Common myeloid progenitor, CD34-positive (primary cell): Measurements from ENCODE around the gene NOTCH3.

Experiments used
- CTCF ChIA-PET: fragments of 350-600 bp; sonication (Branson Sonifier 250); formaldehyde crosslinking; loops from one replicate; lab custom pipeline; 2021; ENCODE audit warnings: antibody characterized with exemption; lab: Charles Lee
- POLR2A ChIA-PET: fragments of 350-600 bp; sonication (Branson Sonifier 250); formaldehyde crosslinking; loops from one replicate; lab custom pipeline; 2021; ENCODE audit warnings: antibody characterized with exemption; lab: Charles Lee
- DNase-seq, 3 donors: peaks; one replicate each; pipeline versions ENCODE4 v3.0.0 to v3.0.0-alpha.2; 2013
- H3K27ac ChIP-seq, 2 experiments: 1 replicate in 1 of 2; 2 replicates in 1 of 2; pipeline ENCODE4 v1.7.0; 2013; ENCODE audit warnings: inconsistent platforms in 2 of 2, low read length in 2 of 2, mild to moderate bottlenecking in 2 of 2, low read depth in 1 of 2, moderate library complexity in 1 of 2; ENCODE audit not compliant: severe bottlenecking in 2 of 2, insufficient read depth in 1 of 2, poor library complexity in 1 of 2
- H3K27me3 ChIP-seq, 5 experiments: replicated peaks in 2 of 5; 1 replicate in 3 of 5; 2 replicates in 2 of 5; pipeline versions ENCODE4 v1.6.1 to v1.7.0; 2013; ENCODE audit warnings: low read length in 4 of 5, mild to moderate bottlenecking in 2 of 5, moderate library complexity in 2 of 5, inconsistent platforms in 1 of 5; ENCODE audit not compliant: insufficient read depth in 5 of 5, control insufficient read depth in 4 of 5
- H3K36me3 ChIP-seq, 4 experiments: 1 replicate in 2 of 4; 2 replicates in 2 of 4; pipeline versions ENCODE4 v1.6.1 to v1.7.0; 2013; ENCODE audit warnings: low read length in 3 of 4, control low read depth in 1 of 4, mild to moderate bottlenecking in 1 of 4; ENCODE audit not compliant: control insufficient read depth in 4 of 4, insufficient read depth in 4 of 4
- H3K4me1 ChIP-seq, 4 experiments: 1 replicate in 3 of 4; 2 replicates in 1 of 4; pipeline versions ENCODE4 v1.6.1 to v1.7.1; 2013; ENCODE audit warnings: low read length in 3 of 4, mild to moderate bottlenecking in 3 of 4, control low read depth in 1 of 4, inconsistent platforms in 1 of 4, moderate library complexity in 1 of 4; ENCODE audit not compliant: control insufficient read depth in 4 of 4, insufficient read depth in 4 of 4; ENCODE audit errors: control extremely low read depth in 1 of 4
- H3K4me3 ChIP-seq, 7 experiments: 1 replicate in 4 of 7; 2 replicates in 3 of 7; pipeline versions ENCODE4 v1.5.1 to v1.7.0; 2013; ENCODE audit warnings: mild to moderate bottlenecking in 7 of 7, low read length in 6 of 7, moderate library complexity in 6 of 7, inconsistent platforms in 2 of 7, low read depth in 2 of 7, control low read depth in 1 of 7; ENCODE audit not compliant: insufficient read depth in 4 of 7, control insufficient read depth in 1 of 7; ENCODE audit errors: extremely low read depth in 1 of 7
- H3K9me3 ChIP-seq, 5 experiments: 1 replicate in 4 of 5; 2 replicates in 1 of 5; pipeline versions ENCODE4 v1.6.1 to v1.7.1; 2013; ENCODE audit warnings: low read length in 4 of 5, mild to moderate bottlenecking in 2 of 5, inconsistent platforms in 1 of 5, low read depth in 1 of 5, moderate library complexity in 1 of 5; ENCODE audit not compliant: control insufficient read depth in 4 of 5, insufficient read depth in 2 of 5; ENCODE audit errors: control extremely low read depth in 1 of 5
- WGBS: methylation state at CpG from one replicate; pipeline ENCODE4 v1.1.5; 2013; ENCODE audit not compliant: insufficient coverage; 5-methylcytosine and 5-hydroxymethylcytosine counted together

NOTCH3 gene

GRCh38 chr19:15177269-15178116 lies 23.3 kb downstream of the NOTCH3 start:
- peaks cover 0 to 10% (median 4%) of the 10 kb centered on the region in 5 experiments for H3K27me3 ChIP-seq
- no peak overlapping the region for H3K27ac ChIP-seq
- POLR2A ChIA-PET = no interaction called here
- no peaks in the 10 kb centered on the region for H3K36me3 ChIP-seq
- H3K9me3 ChIP-seq = no peaks in the 10 kb centered on the region
- H3K4me1 ChIP-seq = peaks cover 0 to 15% (median 8%) of the 10 kb centered on the region in 4 experiments
- WGBS = 3% methylated on average over 89 of the region's 92 CpGs
- CTCF ChIA-PET = interaction anchor here (1.0 to 3.7 kb wide), 6 partner anchors 54 to 82 kb away, joined by 3 to 21 read pairs (median 6); no protein-coding TSS in a partner anchor
- peak; percentile 86 to 94 (median 93) for DNase-seq
- peak overlapping the region in 4 of 7 experiments; percentile 48 to 64 (median 57) for H3K4me3 ChIP-seq

GRCh38 chr19:15175609-15176008 lies 25.2 kb downstream of the NOTCH3 start:
- ChIA-PET POLR2A (no interaction called here), CTCF (interaction anchor here (0.7 to 3.7 kb wide), 6 partner anchors 19 to 304 kb away, joined by 3 to 21 read pairs (median 4); no protein-coding TSS in a partner anchor)
- H3K4me1 ChIP-seq = peaks cover 0 to 11% (median 8%) of the 10 kb centered on the region in 4 experiments
- no peaks in the 10 kb centered on the region for H3K9me3 ChIP-seq
- 94% methylated on average over 1 of the region's 3 CpGs for WGBS
- DNase-seq = peak in 2 of 3 donors; percentile 12 to 22
- no peak overlapping the region for H3K4me3 ChIP-seq
- no peaks in the 10 kb centered on the region for H3K36me3 ChIP-seq
- H3K27me3 ChIP-seq = peaks cover 0 to 10% (median 4%) of the 10 kb centered on the region in 5 experiments
- no peak overlapping the region for H3K27ac ChIP-seq

- WGBS = 95% methylated on average over 25 of the region's 37 CpGs
- Histone ChIP-seq H3K36me3 (no peaks in the 10 kb centered on the region), H3K4me3 (no peak overlapping the region), H3K9me3 (no peaks in the 10 kb centered on the region), H3K27me3 (peaks cover 0 to 6% (median 4%) of the 10 kb centered on the region in 5 experiments), H3K4me1 (peaks cover 0 to 11% (median 7%) of the 10 kb centered on the region in 4 experiments), H3K27ac (no peak overlapping the region)
- DNase-seq = peak; percentile 62 to 77 (median 74)
- POLR2A ChIA-PET = no interaction called here
- CTCF ChIA-PET = interaction anchor here (0.7 to 1.8 kb wide), 14 partner anchors 8 to 86 kb away, joined by 3 to 8 read pairs (median 4); no protein-coding TSS in a partner anchor
These were observed 26.9 kb downstream of the NOTCH3 start for GRCh38 chr19:15173746-15174404.

- ChIA-PET CTCF (interaction anchor here (0.8 to 3.9 kb wide), 4 partner anchors 11 to 384 kb away, joined by 3 to 11 read pairs (median 6); no protein-coding TSS in a partner anchor), POLR2A (no interaction called here)
- Histone ChIP-seq H3K27ac (no peak overlapping the region), H3K36me3 (no peaks in the 10 kb centered on the region), H3K4me1 (no peaks in the 10 kb centered on the region), H3K9me3 (peaks cover 0 to 19% (median 12%) of the 10 kb centered on the region in 5 experiments), H3K4me3 (no peak overlapping the region), H3K27me3 (no peaks in the 10 kb centered on the region)
- DNase-seq = no peak
- 95% methylated on average over 27 of the region's 32 CpGs for WGBS
These were observed 30.4 kb downstream of the NOTCH3 start for GRCh38 chr19:15170345-15170744.

GRCh38 chr19:15169541-15170285 lies 31.1 kb downstream of the NOTCH3 start:
- Histone ChIP-seq H3K4me1 (no peaks in the 10 kb centered on the region), H3K27ac (no peak overlapping the region), H3K4me3 (no peak overlapping the region), H3K36me3 (no peaks in the 10 kb centered on the region), H3K27me3 (no peaks in the 10 kb centered on the region), H3K9me3 (peaks cover 0 to 26% (median 18%) of the 10 kb centered on the region in 5 experiments)
- 97% methylated on average over 7 of the region's 10 CpGs for WGBS
- POLR2A ChIA-PET = no interaction called here
- no peak for DNase-seq
- CTCF ChIA-PET = interaction anchor here (1.5 to 3.9 kb wide), 3 partner anchors 11 to 68 kb away, joined by 3 to 11 read pairs (median 8); no protein-coding TSS in a partner anchor

GRCh38 chr19:15166700-15167099 lies 34.1 kb downstream of the NOTCH3 start:
- H3K4me3 ChIP-seq = no peak overlapping the region
- H3K27ac ChIP-seq = no peak overlapping the region
- H3K27me3 ChIP-seq = no peaks in the 10 kb centered on the region
- ChIA-PET CTCF (interaction anchor here (0.9 to 1.0 kb wide), 2 partner anchors 12 to 66 kb away, joined by 3 read pairs; no protein-coding TSS in a partner anchor), POLR2A (no interaction called here)
- no peaks in the 10 kb centered on the region for H3K36me3 ChIP-seq
- peaks cover 1 to 39% (median 21%) of the 10 kb centered on the region in 5 experiments for H3K9me3 ChIP-seq
- no peak for DNase-seq
- H3K4me1 ChIP-seq = no peaks in the 10 kb centered on the region
- 75% methylated on average over 4 of the region's 4 CpGs for WGBS
